ENCODE results near the gene SLC16A2. TPM values are rescaled to one million over a fixed set of nuclear protein-coding genes. Genes with fewer than 3 reads are reported as not detected.
"Not testable (repeated sequence)": the region's sequence is repeated elsewhere in the genome, so short reads cannot be mapped to it uniquely, and the experiment has no call there.

SLC16A2 gene
- total RNA-seq, 1 experiment from 2014 or later = 55.2 TPM

DNA sequence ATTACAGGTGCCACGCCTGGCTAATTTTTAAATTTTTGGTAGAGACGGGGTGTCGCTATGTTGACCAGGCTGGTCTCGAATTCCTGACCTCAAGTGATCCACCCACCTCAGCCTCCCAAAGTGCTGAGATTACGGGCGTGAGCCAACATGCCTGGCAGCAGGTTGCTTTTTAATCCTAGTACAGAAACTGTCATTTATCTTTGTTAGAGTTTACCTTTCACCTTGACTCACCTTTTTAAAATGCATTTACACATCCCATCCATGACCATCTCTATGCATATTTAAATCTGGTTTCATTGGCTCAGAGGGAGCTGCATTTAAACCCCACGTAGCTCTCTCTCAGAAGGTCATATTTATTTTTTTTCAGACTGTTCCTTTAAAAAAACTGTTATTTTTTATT lies 31.9 kb downstream of the SLC16A2 start (continued):
- no peak for TF ChIP-seq ZNF532 (CRISPR knock-in tag; IDR thresholded peaks at IDR 0.05; ENCODE audit: borderline replicate concordance)
- no peak for TF ChIP-seq ZMAT4 (CRISPR knock-in tag; IDR thresholded peaks at IDR 0.05)
- no peak for TF ChIP-seq ZNF263 (CRISPR knock-in tag; IDR thresholded peaks at IDR 0.05; ENCODE audit: low read depth)
- no peak for TF ChIP-seq ZNF317 (CRISPR knock-in tag; IDR thresholded peaks at IDR 0.05; ENCODE audit: borderline replicate concordance, low read depth)
- TF ChIP-seq ZNF138 (CRISPR knock-in tag; conservative IDR thresholded peaks at IDR 0.05) = no peak
- TF ChIP-seq SMAD4 (CRISPR knock-in tag; IDR thresholded peaks at IDR 0.05) = no peak
- TF ChIP-seq TP53 (CRISPR knock-in tag; IDR thresholded peaks at IDR 0.05) = no peak
- no peak for TF ChIP-seq PREB (CRISPR knock-in tag; IDR thresholded peaks at IDR 0.05; ENCODE audit: borderline replicate concordance)
- TF ChIP-seq SOX15 (CRISPR knock-in tag; IDR thresholded peaks at IDR 0.05) = no peak
- no peak for TF ChIP-seq MYBL2 (CRISPR knock-in tag; IDR thresholded peaks at IDR 0.05)
- no peak for TF ChIP-seq GTF2I (CRISPR knock-in tag; conservative IDR thresholded peaks at IDR 0.05)

DNA sequence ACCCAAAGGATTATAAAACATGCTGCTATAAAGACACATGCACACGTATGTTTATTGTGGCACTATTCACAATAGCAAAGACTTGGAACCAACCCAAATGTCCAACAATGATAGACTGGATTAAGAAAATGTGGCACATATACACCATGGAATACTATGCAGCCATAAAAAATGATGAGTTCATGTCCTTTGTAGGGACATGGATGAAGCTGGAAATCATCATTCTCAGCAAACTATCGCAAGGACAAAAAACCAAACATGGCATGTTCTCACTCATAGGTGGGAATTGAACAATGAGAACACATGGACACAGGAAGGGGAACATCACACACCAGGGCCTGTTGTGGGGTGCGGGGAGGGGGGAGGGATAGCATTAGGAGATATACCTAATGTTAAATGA lies 32.9 kb downstream of the SLC16A2 start:
- POLR2A ChIA-PET; ATAC-seq; H3K36me3 Mint-ChIP-seq; H3K9me3 Mint-ChIP-seq; H3K27me3 Mint-ChIP-seq (ENCODE audit: low read depth); CTCF ChIA-PET; H3K27ac Mint-ChIP-seq; DNase-seq (ENCODE audit: low spot score); H3K4me3 Mint-ChIP-seq: not testable (repeated sequence)
- peaks cover 15% of the 10 kb centered on the region for H3K4me1 Mint-ChIP-seq

- peak overlapping the region; percentile 50; the same call in 1 of the 2 replicates for H3K27ac Mint-ChIP-seq
- ATAC-seq (no peak), DNase-seq (ENCODE audit: low spot score) (no peak)
- peaks cover 3% of the 10 kb centered on the region; the same call in 1 of the 2 replicates for H3K9me3 Mint-ChIP-seq
- ChIA-PET POLR2A (no interaction called here), CTCF (no interaction called here)
- H3K4me3 Mint-ChIP-seq = no peak overlapping the region
- TF ChIP-seq CBFB (CRISPR knock-in tag; IDR thresholded peaks at IDR 0.05; ENCODE audit: low read depth) (no peak), PRRX2 (CRISPR knock-in tag; IDR thresholded peaks at IDR 0.05) (no peak), PREB (CRISPR knock-in tag; IDR thresholded peaks at IDR 0.05; ENCODE audit: borderline replicate concordance) (no peak)
- TF ChIP-seq, protein P1, sequence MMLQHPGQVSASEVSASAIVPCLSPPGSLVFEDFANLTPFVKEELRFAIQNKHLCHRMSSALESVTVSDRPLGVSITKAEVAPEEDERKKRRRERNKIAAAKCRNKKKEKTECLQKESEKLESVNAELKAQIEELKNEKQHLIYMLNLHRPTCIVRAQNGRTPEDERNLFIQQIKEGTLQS (CRISPR knock-in tag; conservative IDR thresholded peaks at IDR 0.05) = no peak
- H3K36me3 Mint-ChIP-seq = no peaks in the 10 kb centered on the region
- H3K27me3 Mint-ChIP-seq (ENCODE audit: low read depth) = no peaks in the 10 kb centered on the region
- peaks cover 12% of the 10 kb centered on the region for H3K4me1 Mint-ChIP-seq
Measured at GRCh38 chrX:74458736-74459135, 37.4 kb downstream of the SLC16A2 start.

- Mint-ChIP-seq H3K4me3 (no peak overlapping the region), H3K4me1 (peaks cover 12% of the 10 kb centered on the region), H3K36me3 (no peaks in the 10 kb centered on the region), H3K27ac (no peak overlapping the region), H3K27me3 (ENCODE audit: low read depth) (no peaks in the 10 kb centered on the region), H3K9me3 (no peaks in the 10 kb centered on the region)
- DNase-seq (ENCODE audit: low spot score) = no peak
- CTCF ChIA-PET = interaction anchor here (1.0 kb wide), 1 partner anchor 161 kb away, joined by 3 read pairs; no protein-coding TSS in a partner anchor
- POLR2A ChIA-PET = no interaction called here
- ATAC-seq = no peak
- no peak for TF ChIP-seq TEAD4 (CRISPR knock-in tag; IDR thresholded peaks at IDR 0.05)
- TF ChIP-seq, protein P2, sequence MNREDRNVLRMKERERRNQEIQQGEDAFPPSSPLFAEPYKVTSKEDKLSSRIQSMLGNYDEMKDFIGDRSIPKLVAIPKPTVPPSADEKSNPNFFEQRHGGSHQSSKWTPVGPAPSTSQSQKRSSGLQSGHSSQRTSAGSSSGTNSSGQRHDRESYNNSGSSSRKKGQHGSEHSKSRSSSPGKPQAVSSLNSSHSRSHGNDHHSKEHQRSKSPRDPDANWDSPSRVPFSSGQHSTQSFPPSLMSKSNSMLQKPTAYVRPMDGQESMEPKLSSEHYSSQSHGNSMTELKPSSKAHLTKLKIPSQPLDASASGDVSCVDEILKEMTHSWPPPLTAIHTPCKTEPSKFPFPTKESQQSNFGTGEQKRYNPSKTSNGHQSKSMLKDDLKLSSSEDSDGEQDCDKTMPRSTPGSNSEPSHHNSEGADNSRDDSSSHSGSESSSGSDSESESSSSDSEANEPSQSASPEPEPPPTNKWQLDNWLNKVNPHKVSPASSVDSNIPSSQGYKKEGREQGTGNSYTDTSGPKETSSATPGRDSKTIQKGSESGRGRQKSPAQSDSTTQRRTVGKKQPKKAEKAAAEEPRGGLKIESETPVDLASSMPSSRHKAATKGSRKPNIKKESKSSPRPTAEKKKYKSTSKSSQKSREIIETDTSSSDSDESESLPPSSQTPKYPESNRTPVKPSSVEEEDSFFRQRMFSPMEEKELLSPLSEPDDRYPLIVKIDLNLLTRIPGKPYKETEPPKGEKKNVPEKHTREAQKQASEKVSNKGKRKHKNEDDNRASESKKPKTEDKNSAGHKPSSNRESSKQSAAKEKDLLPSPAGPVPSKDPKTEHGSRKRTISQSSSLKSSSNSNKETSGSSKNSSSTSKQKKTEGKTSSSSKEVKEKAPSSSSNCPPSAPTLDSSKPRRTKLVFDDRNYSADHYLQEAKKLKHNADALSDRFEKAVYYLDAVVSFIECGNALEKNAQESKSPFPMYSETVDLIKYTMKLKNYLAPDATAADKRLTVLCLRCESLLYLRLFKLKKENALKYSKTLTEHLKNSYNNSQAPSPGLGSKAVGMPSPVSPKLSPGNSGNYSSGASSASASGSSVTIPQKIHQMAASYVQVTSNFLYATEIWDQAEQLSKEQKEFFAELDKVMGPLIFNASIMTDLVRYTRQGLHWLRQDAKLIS (CRISPR knock-in tag; IDR thresholded peaks at IDR 0.05; ENCODE audit: borderline replicate concordance) = no peak
- no peak for TF ChIP-seq SP1 (CRISPR knock-in tag; conservative IDR thresholded peaks at IDR 0.05)
- no peak for TF ChIP-seq ZNF396 (CRISPR knock-in tag; IDR thresholded peaks at IDR 0.05; ENCODE audit: borderline replicate concordance)
- TF ChIP-seq NR2C2 (CRISPR knock-in tag; IDR thresholded peaks at IDR 0.05) = no peak
- TF ChIP-seq PRRX2 (CRISPR knock-in tag; IDR thresholded peaks at IDR 0.05) = no peak
- no peak for TF ChIP-seq OVOL2 (CRISPR knock-in tag; IDR thresholded peaks at IDR 0.05; ENCODE audit: borderline replicate concordance)
Measured at GRCh38 chrX:74461384-74461783, 40.1 kb downstream of the SLC16A2 start.
